ENCODE results near the gene RIT2.

The RIT2 gene

DNA sequence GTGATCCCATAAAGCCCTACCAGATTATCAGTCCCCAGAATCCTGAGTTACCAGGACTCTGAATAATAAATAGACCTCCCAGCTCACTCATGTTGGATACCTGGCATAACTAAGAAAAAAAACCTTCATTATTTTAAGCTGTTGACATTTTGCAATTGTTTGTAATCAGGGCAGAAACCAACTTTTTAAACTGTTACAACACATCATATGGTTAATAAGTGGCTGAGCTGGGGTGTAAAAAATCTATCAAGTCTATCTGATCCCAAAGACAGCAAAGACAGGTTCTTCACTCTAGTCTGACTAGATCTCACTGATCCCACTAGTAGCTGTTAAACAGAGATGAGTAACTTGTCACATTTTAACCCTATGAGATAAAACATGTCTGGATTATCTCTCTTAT is 370.3 kb downstream of the RIT2 start:
- H4K91ac ChIP-seq (ENCODE audit: low read length) = no peak overlapping the region
- no peaks in the 10 kb centered on the region for H3K4me1 ChIP-seq (ENCODE audit: control insufficient read depth, insufficient read depth, low read depth, low read length)
- no peak overlapping the region for H2AFZ ChIP-seq (ENCODE audit: low read depth, low read length)
- H3K9me3 ChIP-seq (ENCODE audit: control insufficient read depth, low read length) = no peaks in the 10 kb centered on the region
- no peak overlapping the region for H3K4me3 ChIP-seq (ENCODE audit: insufficient read depth in 1 of 2, low read depth in 1 of 2, low read length in 2 of 2)
- no peak overlapping the region for H2BK15ac ChIP-seq (ENCODE audit: low read depth, poor library complexity, severe bottlenecking)
- H2BK120ac ChIP-seq (ENCODE audit: low read depth, low read length) = no peak overlapping the region
- no peak overlapping the region for H2BK5ac ChIP-seq (ENCODE audit: low read depth, low read length, poor library complexity, severe bottlenecking)
- H2AK5ac ChIP-seq (ENCODE audit: low read length, severe bottlenecking) = no peak overlapping the region
- no peaks in the 10 kb centered on the region for H3K79me1 ChIP-seq (replicated peaks; ENCODE audit: low read length, poor library complexity, severe bottlenecking)
- H2BK12ac ChIP-seq (ENCODE audit: low read length in 2 of 2) = no peak overlapping the region
- H3K4me2 ChIP-seq (ENCODE audit: low read length, poor library complexity, severe bottlenecking) = no peak overlapping the region
- H3K23ac ChIP-seq (ENCODE audit: low read length in 2 of 2) = no peak overlapping the region
- H3K36me3 ChIP-seq (ENCODE audit: control insufficient read depth in 1 of 2, insufficient read depth in 2 of 2, low read depth in 1 of 2, low read length in 2 of 2) = no peaks in the 10 kb centered on the region
- H4K8ac ChIP-seq (ENCODE audit: low read length) = no peak overlapping the region
- no peak overlapping the region for H3K4ac ChIP-seq (ENCODE audit: low read depth in 1 of 2, low read length in 2 of 2)
- no peak overlapping the region for H3K27ac ChIP-seq (ENCODE audit: low read length, poor library complexity, severe bottlenecking)
- H3K14ac ChIP-seq (ENCODE audit: low read length in 2 of 2) = no peak overlapping the region
- no peak overlapping the region for H3K18ac ChIP-seq (ENCODE audit: low read depth in 1 of 2, low read length in 2 of 2)
- H3K9ac ChIP-seq (ENCODE audit: low read length) = no peak overlapping the region
- H3K27me3 ChIP-seq (ENCODE audit: control insufficient read depth in 1 of 2, insufficient read depth in 1 of 2, low read length in 2 of 2) = no peaks in the 10 kb centered on the region
- DNase-seq = peak; percentile 2

DNA sequence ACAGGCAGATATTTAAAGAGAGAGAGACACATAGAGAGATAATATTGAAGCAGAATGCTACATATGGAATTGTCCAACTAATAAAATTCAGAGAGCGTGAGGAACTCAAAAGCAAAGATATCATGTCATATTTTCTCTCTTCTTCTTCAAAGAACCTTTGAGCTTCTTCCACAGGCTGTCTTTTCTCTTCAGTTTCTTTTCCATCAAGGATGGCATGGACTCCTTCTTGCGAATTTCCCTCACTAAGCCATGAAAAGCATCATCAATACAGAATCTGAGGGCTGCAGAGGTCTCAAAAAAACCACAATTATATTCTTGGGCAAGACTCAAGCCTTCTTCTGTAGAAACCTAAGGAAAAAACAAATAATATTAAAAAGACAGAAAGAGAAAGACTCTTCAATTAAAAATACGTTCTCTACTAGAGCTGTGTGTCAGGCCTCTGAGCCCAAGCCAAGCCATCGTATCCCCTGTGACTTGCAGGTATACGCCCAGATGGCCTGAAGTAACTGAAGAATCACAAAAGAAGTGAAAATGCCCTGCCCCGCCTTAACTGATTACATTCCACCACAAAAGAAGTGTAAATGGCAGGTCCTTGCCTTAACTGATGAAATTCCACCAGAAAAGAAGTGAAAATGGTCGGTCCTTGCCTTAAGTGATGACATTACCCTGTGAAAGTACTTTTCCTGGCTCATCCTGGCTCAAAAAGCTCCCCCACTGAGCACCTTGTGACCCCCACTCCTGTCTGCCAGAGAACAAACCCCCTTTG is 371.9 kb downstream of the RIT2 start:
- Histone ChIP-seq H3K4me2 (ENCODE audit: low read length, poor library complexity, severe bottlenecking) (no peak overlapping the region), H2BK120ac (ENCODE audit: low read depth, low read length) (no peak overlapping the region), H3K4ac (ENCODE audit: low read depth in 1 of 2, low read length in 2 of 2) (no peak overlapping the region), H4K8ac (ENCODE audit: low read length) (no peak overlapping the region), H3K18ac (ENCODE audit: low read depth in 1 of 2, low read length in 2 of 2) (peak overlapping the region in 1 of 2 experiments; percentile 34), H3K14ac (ENCODE audit: low read length in 2 of 2) (no peak overlapping the region), H3K27me3 (ENCODE audit: control insufficient read depth in 1 of 2, insufficient read depth in 1 of 2, low read length in 2 of 2) (no peaks in the 10 kb centered on the region), H3K36me3 (ENCODE audit: control insufficient read depth in 1 of 2, insufficient read depth in 2 of 2, low read depth in 1 of 2, low read length in 2 of 2) (no peaks in the 10 kb centered on the region), H2BK15ac (ENCODE audit: low read depth, poor library complexity, severe bottlenecking) (no peak overlapping the region), H3K9me3 (ENCODE audit: control insufficient read depth, low read length) (no peaks in the 10 kb centered on the region), H2BK5ac (ENCODE audit: low read depth, low read length, poor library complexity, severe bottlenecking) (no peak overlapping the region), H3K27ac (ENCODE audit: low read length, poor library complexity, severe bottlenecking) (no peak overlapping the region), H3K79me1 (replicated peaks; ENCODE audit: low read length, poor library complexity, severe bottlenecking) (no peaks in the 10 kb centered on the region), H3K4me1 (ENCODE audit: control insufficient read depth, insufficient read depth, low read depth, low read length) (no peaks in the 10 kb centered on the region), H3K4me3 (ENCODE audit: insufficient read depth in 1 of 2, low read depth in 1 of 2, low read length in 2 of 2) (no peak overlapping the region), H2AFZ (ENCODE audit: low read depth, low read length) (no peak overlapping the region), H4K91ac (ENCODE audit: low read length) (no peak overlapping the region), H2AK5ac (ENCODE audit: low read length, severe bottlenecking) (no peak overlapping the region), H2BK12ac (ENCODE audit: low read length in 2 of 2) (no peak overlapping the region), H3K9ac (ENCODE audit: low read length) (no peak overlapping the region), H3K23ac (ENCODE audit: low read length in 2 of 2) (no peak overlapping the region)
- DNase-seq = no peak
- WGBS = 63% methylated on average over 7 of the region's 7 CpGs

DNA sequence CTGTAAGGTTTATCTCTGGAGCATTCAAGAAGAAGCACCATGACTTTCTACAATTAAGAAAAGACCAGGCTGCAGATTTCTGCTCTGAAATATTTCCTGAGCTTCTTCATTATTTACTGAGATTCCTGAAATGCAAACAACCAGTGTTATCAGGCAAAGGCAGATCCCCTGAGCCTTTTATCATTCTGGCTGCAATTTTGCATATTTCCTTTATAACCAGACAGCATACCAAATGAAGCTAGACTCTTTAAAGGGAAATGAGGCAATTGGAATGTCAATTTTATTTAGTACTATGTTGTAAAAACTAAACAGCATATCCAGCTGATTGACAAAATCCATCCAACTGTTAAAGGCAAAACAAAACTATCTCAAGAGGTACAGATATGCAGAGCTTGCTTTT is 372.5 kb downstream of the RIT2 start:
- Histone ChIP-seq H2AK5ac (ENCODE audit: low read length, severe bottlenecking) (no peak overlapping the region), H2BK5ac (ENCODE audit: low read depth, low read length, poor library complexity, severe bottlenecking) (no peak overlapping the region), H2AFZ (ENCODE audit: low read depth, low read length) (no peak overlapping the region), H3K14ac (ENCODE audit: low read length in 2 of 2) (no peak overlapping the region), H3K27ac (ENCODE audit: low read length, poor library complexity, severe bottlenecking) (no peak overlapping the region), H4K91ac (ENCODE audit: low read length) (no peak overlapping the region), H3K36me3 (ENCODE audit: control insufficient read depth in 1 of 2, insufficient read depth in 2 of 2, low read depth in 1 of 2, low read length in 2 of 2) (no peaks in the 10 kb centered on the region), H3K4me3 (ENCODE audit: insufficient read depth in 1 of 2, low read depth in 1 of 2, low read length in 2 of 2) (no peak overlapping the region), H3K18ac (ENCODE audit: low read depth in 1 of 2, low read length in 2 of 2) (no peak overlapping the region), H3K4me2 (ENCODE audit: low read length, poor library complexity, severe bottlenecking) (no peak overlapping the region), H4K8ac (ENCODE audit: low read length) (no peak overlapping the region), H3K4me1 (ENCODE audit: control insufficient read depth, insufficient read depth, low read depth, low read length) (no peaks in the 10 kb centered on the region), H2BK12ac (ENCODE audit: low read length in 2 of 2) (no peak overlapping the region), H2BK15ac (ENCODE audit: low read depth, poor library complexity, severe bottlenecking) (no peak overlapping the region), H3K79me1 (replicated peaks; ENCODE audit: low read length, poor library complexity, severe bottlenecking) (no peaks in the 10 kb centered on the region), H3K23ac (ENCODE audit: low read length in 2 of 2) (no peak overlapping the region), H2BK120ac (ENCODE audit: low read depth, low read length) (no peak overlapping the region), H3K4ac (ENCODE audit: low read depth in 1 of 2, low read length in 2 of 2) (no peak overlapping the region), H3K27me3 (ENCODE audit: control insufficient read depth in 1 of 2, insufficient read depth in 1 of 2, low read length in 2 of 2) (no peaks in the 10 kb centered on the region), H3K9me3 (ENCODE audit: control insufficient read depth, low read length) (no peaks in the 10 kb centered on the region), H3K9ac (ENCODE audit: low read length) (no peak overlapping the region)
- peak; percentile 3 for DNase-seq

DNA sequence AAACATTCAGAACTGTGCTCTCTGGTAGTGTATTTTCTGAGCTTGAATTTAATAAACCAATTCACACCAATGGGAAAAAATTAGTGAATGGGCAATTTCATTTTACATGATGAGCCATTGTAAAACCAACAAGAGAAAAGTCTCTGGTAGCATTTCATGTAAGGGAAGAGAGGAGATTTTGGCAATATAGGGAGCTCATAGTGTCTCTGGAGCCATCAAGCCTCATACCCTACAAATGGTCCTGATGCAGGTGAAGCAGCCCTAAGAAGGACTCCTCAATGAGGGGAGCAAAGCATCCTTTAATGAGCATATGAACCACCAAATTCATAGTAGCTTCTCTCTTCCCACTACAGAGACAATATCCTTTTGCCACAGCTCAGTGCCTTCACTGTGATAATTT is 373.0 kb downstream of the RIT2 start:
- Histone ChIP-seq H3K9ac (ENCODE audit: low read length) (no peak overlapping the region), H2AK5ac (ENCODE audit: low read length, severe bottlenecking) (no peak overlapping the region), H3K79me1 (replicated peaks; ENCODE audit: low read length, poor library complexity, severe bottlenecking) (no peaks in the 10 kb centered on the region), H2BK5ac (ENCODE audit: low read depth, low read length, poor library complexity, severe bottlenecking) (no peak overlapping the region), H3K18ac (ENCODE audit: low read depth in 1 of 2, low read length in 2 of 2) (peak overlapping the region in 1 of 2 experiments; percentile 62), H3K4me1 (ENCODE audit: control insufficient read depth, insufficient read depth, low read depth, low read length) (no peaks in the 10 kb centered on the region), H2BK12ac (ENCODE audit: low read length in 2 of 2) (peak overlapping the region in 1 of 2 experiments; percentile 63), H3K9me3 (ENCODE audit: control insufficient read depth, low read length) (no peaks in the 10 kb centered on the region), H3K36me3 (ENCODE audit: control insufficient read depth in 1 of 2, insufficient read depth in 2 of 2, low read depth in 1 of 2, low read length in 2 of 2) (no peaks in the 10 kb centered on the region), H3K4me2 (ENCODE audit: low read length, poor library complexity, severe bottlenecking) (no peak overlapping the region), H2BK15ac (ENCODE audit: low read depth, poor library complexity, severe bottlenecking) (no peak overlapping the region), H4K91ac (ENCODE audit: low read length) (no peak overlapping the region), H3K14ac (ENCODE audit: low read length in 2 of 2) (no peak overlapping the region), H3K27ac (ENCODE audit: low read length, poor library complexity, severe bottlenecking) (no peak overlapping the region), H3K27me3 (ENCODE audit: control insufficient read depth in 1 of 2, insufficient read depth in 1 of 2, low read length in 2 of 2) (no peaks in the 10 kb centered on the region), H3K23ac (ENCODE audit: low read length in 2 of 2) (no peak overlapping the region), H2BK120ac (ENCODE audit: low read depth, low read length) (no peak overlapping the region), H2AFZ (ENCODE audit: low read depth, low read length) (no peak overlapping the region), H3K4ac (ENCODE audit: low read depth in 1 of 2, low read length in 2 of 2) (peak overlapping the region in 1 of 2 experiments; percentile 75), H4K8ac (ENCODE audit: low read length) (no peak overlapping the region), H3K4me3 (ENCODE audit: insufficient read depth in 1 of 2, low read depth in 1 of 2, low read length in 2 of 2) (no peak overlapping the region)
- no peak for DNase-seq
